GM18873 (cell line): Measurements from ENCODE around the gene BYSL.
"Not testable (repeated sequence)": the region's sequence is repeated elsewhere in the genome, so short reads cannot be mapped to it uniquely, and the experiment has no call there.

Experiments
- ATAC-seq: cut with Tn5 transposase; IDR thresholded peaks from one replicate; pipeline ENCODE4 v1.9.1; 2021; ENCODE audit warnings: mild to moderate bottlenecking, moderate library complexity, moderate number of reproducible peaks; ENCODE audit not compliant: unreplicated experiment, low FRiP score

BYSL gene

DNA sequence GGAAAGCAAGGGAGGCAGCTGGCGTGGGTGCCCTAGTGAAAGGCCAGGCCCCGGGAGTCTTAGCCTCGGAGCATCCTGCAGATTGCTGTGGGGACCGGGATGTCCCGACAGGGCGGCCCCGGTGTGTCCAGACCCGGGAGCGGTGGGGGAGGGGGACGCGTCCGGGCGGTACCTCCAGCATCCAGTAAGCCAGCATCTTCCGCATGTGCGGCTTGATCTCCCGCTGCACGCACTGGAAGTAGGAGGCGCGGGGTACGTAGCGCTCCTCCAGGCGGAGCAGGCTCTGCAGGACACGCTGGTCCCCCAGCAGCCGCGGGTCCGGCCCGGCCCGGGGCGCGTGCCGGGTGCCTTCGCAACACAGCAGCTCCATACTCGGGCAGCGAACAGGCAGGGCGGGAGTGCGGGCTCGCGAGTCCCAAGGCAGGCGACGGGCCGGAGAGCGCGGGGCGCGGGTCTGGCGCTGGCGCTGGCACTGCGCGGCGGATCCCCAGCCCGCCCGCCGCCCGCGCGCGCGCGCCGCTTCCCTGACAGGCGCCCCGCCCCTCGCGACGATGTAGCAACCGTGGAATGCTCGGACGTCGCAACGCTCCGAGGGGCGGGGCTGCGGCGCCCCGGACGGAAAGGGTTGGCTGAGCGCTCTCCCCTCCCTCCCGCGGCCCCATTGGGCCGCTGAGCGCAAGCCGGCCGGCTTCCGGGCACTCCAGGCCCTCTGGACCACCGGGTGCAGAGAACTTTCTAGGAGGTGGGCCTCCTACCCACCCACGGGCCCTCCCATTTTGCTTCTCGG is 20.2 kb downstream of the BYSL start, which contains the start of gene CCND3:
CCND3 (minus strand) TSS at position 529 of the 787 bp plus-strand sequence; CDS start at position 370, 159 bp downstream.
- ATAC-seq, result peak; percentile 53

GRCh38 chr6:41942067-41942851 is 21.0 kb downstream of the BYSL start:
- ATAC-seq, result peak; percentile 12

DNA sequence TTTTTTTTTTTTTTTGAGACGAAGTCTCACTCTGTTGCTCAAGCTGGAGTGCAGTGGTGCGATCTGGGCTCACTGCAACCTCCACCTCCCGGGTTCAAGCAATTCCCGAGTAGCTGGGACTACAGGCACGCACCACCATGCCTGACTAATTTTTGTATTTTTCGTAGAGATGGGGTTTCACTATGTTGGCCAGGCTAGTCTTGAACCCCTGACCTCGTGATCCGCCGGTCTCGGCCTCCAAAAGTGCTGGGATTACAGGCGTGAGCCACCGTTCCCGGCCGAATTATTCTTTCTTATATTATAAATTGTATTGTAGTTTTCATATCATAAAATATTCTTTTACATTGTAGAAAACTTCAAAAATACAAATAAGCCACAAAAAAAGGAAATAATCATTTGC is 21.6 kb downstream of the BYSL start:
- not testable (repeated sequence) for ATAC-seq

DNA sequence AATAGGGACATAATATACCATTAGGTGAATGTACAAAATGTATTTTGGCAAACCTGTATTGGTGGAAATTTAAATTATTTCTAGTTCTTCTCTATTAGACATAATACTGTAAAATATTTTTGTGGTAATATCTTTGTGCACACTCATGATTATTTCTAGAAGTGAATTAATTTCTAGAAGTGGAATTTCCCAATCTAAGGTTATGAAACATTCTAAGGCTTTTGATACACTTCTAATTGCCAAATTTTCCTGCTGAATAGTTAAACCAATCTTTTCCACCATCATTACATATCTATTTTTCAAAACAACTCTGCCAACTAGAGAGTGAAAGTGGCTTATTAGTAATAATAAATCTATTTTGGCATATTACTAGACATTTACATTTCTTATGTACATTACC is 22.2 kb downstream of the BYSL start:
- no peak for ATAC-seq

GRCh38 chr6:41947581-41948220 is 26.4 kb downstream of the BYSL start:
- no peak for ATAC-seq

- no peak for ATAC-seq
These were observed 33.4 kb downstream of the BYSL start for GRCh38 chr6:41954668-41955067.

DNA sequence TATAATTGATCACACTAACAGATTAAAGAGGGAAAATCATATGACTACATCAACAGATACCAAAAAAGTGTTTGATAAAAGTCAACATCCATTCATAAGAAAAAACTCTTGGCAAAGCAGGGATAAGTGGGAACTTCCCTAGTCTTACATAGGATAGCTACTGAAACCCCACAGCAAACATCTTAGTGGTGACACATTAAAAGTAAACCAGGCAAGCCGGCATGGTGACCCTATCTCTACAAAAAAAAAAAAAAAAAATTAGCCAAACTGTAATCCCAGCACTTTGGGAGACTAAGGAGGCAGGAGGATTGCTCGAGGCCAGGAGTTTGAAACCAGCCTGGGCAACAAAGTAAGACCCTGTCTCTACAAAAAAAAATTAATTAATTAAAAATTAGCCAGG is 34.1 kb downstream of the BYSL start:
- ATAC-seq, result no peak

DNA sequence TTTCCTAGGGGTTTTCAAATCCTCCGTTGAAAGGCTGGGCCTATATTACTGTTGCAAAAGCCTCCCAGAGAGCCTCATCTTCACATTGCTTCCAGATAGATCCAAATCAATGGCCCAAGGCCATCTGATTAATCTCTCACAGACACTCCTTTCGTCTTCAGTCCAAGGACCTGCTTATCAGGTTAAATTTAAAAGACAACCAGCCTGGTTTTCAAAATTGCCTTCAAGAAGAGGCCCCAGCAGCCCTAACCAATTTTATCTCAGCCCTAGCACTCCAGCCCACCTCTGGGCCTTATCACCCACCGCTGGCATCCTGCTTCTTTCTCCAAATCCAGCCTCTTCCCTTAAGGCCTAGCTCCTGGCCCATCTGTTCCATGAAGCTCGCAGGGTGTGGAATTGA is 35.8 kb downstream of the BYSL start:
- ATAC-seq, result no peak

DNA sequence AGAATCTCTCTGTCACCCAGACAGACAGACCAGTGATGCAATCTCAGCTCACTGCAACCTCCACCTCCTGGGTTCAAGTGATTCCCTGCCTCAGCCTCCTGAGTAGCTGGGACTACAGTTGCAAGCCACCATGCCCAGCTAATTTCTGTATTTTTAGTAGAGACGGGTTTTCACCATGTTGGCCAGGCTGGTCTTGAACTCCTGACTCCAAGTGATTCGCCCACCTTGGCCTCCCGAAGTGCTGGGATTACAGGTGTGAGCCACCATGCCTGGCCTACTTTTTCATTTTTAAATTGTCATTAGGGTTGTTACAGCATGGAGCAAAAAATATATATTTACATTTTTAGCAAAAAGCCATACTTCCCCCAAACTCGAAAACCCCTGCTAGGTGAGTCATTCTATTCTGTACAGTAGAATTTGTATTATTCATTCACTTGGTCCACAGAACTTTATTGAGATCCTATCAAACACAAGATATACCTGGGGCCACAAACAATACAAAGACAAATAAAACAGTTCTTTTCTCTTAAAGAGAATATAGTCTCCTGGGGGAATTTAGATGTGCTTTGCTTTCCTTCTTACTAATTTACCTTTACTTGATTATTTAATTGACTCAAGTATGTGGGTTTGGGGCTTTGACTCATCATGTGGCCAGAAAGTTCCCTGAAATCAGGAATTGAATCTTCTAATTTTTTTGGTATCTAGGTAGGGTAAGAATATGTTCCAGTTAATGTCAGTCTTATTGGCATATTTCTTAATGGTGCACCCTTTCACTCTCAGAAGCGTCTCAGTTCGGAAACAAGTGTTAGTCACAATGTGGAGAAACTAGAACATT is 36.9 kb downstream of the BYSL start:
- ATAC-seq, result no peak

DNA sequence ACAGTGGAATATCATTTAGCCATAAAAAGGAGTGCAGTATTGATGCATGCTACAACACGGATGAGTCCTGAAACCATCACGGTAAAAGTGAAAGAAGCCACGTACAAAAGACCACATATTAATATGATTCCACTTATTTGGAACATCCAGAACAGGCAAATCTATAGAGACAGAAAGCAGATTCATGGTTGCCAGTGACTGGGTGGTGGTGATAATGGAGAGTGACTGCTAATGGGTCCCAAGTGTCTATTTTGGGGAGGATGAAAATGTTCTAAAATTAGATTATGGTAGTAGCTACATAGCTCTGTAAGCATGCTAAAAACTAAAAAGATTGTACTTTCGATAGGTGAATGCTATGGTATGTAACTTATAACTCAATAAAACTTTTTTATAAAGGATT is 38.7 kb downstream of the BYSL start:
- no peak for ATAC-seq

- ATAC-seq, result no peak
These were observed 42.1 kb downstream of the BYSL start for GRCh38 chr6:41963371-41963770.

DNA sequence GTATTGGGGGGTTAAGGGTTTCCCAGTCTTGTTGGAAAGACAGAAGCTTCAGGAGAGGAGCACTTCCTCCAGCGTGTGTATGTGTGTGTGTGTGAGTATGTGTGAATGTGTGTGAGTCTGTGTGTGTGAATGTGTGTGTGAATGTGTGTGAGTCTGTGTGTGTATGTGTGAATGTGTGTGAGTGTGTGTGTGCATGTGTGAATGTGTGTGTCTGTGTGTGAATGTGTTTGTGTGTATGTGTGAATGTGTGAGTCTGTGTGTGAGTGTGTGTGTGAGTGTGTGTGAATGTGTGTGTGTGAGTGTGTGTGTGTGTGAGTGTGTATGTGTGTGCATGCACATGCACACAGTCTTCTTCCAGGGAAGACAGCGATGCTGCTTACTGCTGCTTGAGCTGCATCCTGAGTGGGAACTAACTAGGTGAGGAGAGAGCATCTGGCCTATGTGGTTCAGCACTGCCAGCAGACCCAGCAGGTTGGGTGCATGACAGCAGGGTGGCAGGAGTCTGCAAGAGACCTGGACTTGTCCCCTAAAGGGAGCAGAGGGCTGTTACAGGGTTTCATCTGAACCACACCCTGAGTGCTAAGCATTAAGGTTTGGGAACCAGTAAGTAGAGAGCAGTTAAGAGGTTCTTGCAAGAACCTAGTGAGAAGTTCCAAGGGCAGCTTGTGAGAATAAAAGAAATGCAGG is 43.0 kb downstream of the BYSL start:
- ATAC-seq, result no peak

- ATAC-seq, result no peak
These were observed 44.3 kb downstream of the BYSL start for GRCh38 chr6:41965429-41966213.

DNA sequence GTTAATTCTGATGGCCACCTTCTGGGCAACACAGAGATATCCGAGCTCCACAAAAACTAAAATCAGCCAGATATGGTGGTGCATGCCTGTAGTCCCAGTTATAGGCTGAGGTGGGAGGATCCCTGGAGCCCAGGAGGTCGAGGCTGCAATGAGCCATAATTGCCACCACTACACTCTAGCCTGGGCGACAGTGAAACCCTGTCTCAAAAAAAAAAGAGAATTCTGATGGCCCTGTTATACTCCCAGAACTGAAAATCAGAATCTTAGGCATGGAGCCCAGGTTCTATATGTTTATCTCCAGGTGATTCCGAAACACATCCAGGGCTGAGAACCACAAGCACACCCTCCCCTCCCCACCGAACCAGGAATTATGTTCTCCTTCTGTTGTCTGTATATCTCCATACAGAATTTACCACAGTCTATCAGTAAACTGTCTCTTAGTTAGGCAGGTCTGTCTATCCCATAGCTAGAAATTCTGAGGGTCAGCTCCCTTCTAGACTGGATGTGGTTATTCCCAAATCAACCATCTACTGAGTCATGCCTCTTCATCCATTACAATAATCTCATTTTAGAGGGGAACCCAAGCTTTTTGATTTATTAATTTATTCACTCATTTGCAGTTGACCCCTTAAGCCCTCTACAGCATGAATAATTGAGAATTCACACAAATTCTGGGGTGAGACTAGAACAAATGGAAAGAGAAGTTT is 45.1 kb downstream of the BYSL start:
- no peak for ATAC-seq

DNA sequence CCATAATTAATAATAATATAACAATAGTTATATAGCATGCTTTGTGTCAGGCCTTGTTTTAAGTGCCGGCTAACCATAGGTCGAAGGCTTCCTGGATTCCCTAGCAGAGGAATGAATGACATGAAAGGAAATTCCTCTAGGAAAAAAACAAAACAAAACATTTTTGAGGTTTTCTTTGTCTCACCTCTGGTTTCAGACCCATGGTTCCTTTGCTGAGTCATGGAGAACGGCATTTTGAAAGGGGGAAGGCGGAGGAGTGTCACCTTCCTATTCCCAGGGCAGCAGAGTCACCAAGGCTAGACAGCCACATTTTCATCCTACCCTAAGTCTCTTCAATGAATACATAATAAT is 45.6 kb downstream of the BYSL start:
- no peak for ATAC-seq

- no peak for ATAC-seq
These were observed 46.3 kb downstream of the BYSL start for GRCh38 chr6:41967312-41968287.

GRCh38 chr6:41970436-41970846 is 49.1 kb downstream of the BYSL start:
- no peak for ATAC-seq
